Small intestine (tissue), 7 donors: ENCODE data around the gene GANC. TPM values are rescaled to one million over a fixed set of nuclear protein-coding genes. Genes with fewer than 3 reads are reported as not detected.
"Not testable (repeated sequence)": the region's sequence is repeated elsewhere in the genome, so short reads cannot be mapped to it uniquely, and the experiment has no call there.

Experiments
- DNase-seq, 2 donors: peaks; one replicate each; pipeline versions ENCODE4 v3.0.0 to v3.0.0-alpha.2; 2013
- FAIRE-seq: peaks from 2 replicates; lab custom pipeline; 2012; peaks lifted over from hg19 to GRCh38; lab: Jason Lieb, UNC
- H3K27ac ChIP-seq, 3 donors: one replicate each; pipeline ENCODE4 v1.5.1; 2013; ENCODE audit warnings: low read length in 2 of 3, mild to moderate bottlenecking in 2 of 3, control low read depth in 1 of 3, inconsistent platforms in 1 of 3, low read depth in 1 of 3, moderate library complexity in 1 of 3
- H3K27me3 ChIP-seq, 3 donors: one replicate each; pipeline ENCODE4 v1.6.1; 2013; ENCODE audit warnings: low read length in 3 of 3, inconsistent platforms in 1 of 3; ENCODE audit not compliant: control insufficient read depth in 3 of 3, insufficient read depth in 3 of 3
- H3K36me3 ChIP-seq, 3 donors: one replicate each; pipeline ENCODE4 v1.6.1; 2013; ENCODE audit warnings: low read length in 3 of 3, inconsistent platforms in 1 of 3, low read depth in 1 of 3, mild to moderate bottlenecking in 1 of 3, moderate library complexity in 1 of 3; ENCODE audit not compliant: control insufficient read depth in 3 of 3, insufficient read depth in 2 of 3
- H3K4me1 ChIP-seq, 3 donors: one replicate each; pipeline ENCODE4 v1.6.1; 2013; ENCODE audit warnings: low read length in 2 of 3, inconsistent platforms in 1 of 3, low read depth in 1 of 3, mild to moderate bottlenecking in 1 of 3, moderate library complexity in 1 of 3; ENCODE audit not compliant: control insufficient read depth in 3 of 3, insufficient read depth in 2 of 3
- H3K4me3 ChIP-seq, 3 donors: one replicate each; pipeline ENCODE4 v1.5.1; 2013; ENCODE audit warnings: low read length in 3 of 3, control low read depth in 1 of 3, inconsistent platforms in 1 of 3, low read depth in 1 of 3, mild to moderate bottlenecking in 1 of 3, moderate library complexity in 1 of 3
- H3K9me3 ChIP-seq, 2 donors: one replicate each; pipeline ENCODE4 v1.6.1; 2013; ENCODE audit warnings: low read depth in 1 of 2, low read length in 1 of 2; ENCODE audit not compliant: control insufficient read depth in 2 of 2, insufficient read depth in 1 of 2
- WGBS, 3 donors: extraction: QIAGEN DNeasy Blood & Tissue Kit; methylation state at CpG; one replicate each; pipeline ENCODE4 v1.1.7; 2013; 5-methylcytosine and 5-hydroxymethylcytosine counted together
- polyA plus RNA-seq, 4 donors: library from polyadenylated mRNA; stranded (reverse) in 3 of 4; unstranded in 1 of 4; fragments of 200-250 nt in 3 of 4; fragments of 120-200 nt in 1 of 4; gene quantifications; one replicate each; pipeline versions ENCODE4 v1.2.1 to v1.2.3, GENCODE V29; 2013
- donor health status: healthy with polysubstance abuse.
- donor health status: control.
- donor health status: control.
- donor health status: Bipolar disorder and iron deficiency.
- donor health status: healthy.

The GANC gene
- polyA plus RNA-seq, 4 donors = 5.1 to 25.8 (median 11.1) TPM

- not testable (repeated sequence) for DNase-seq, H3K9me3 ChIP-seq, H3K27me3 ChIP-seq, H3K4me1 ChIP-seq, H3K36me3 ChIP-seq, H3K4me3 ChIP-seq, H3K27ac ChIP-seq, FAIRE-seq
- 95 to 100% (median 97%) methylated on average over 3 of the region's 3 CpGs for WGBS, 3 donors
These were observed 64.1 kb downstream of the GANC start for GRCh38 chr15:42337104-42337503.

GRCh38 chr15:42338500-42338899, 65.5 kb downstream of the GANC start:
- peaks cover 0 to 2% of the 10 kb centered on the region in 2 donors for H3K9me3 ChIP-seq
- no peaks in the 10 kb centered on the region for H3K4me1 ChIP-seq
- no peak overlapping the region for H3K4me3 ChIP-seq
- peaks cover 0 to 10% (median 0%) of the 10 kb centered on the region in 3 donors for H3K36me3 ChIP-seq
- WGBS, 3 donors = 59 to 69% (median 67%) methylated on average over 2 of the region's 2 CpGs
- FAIRE-seq = no peak
- no peak for DNase-seq
- no peaks in the 10 kb centered on the region for H3K27me3 ChIP-seq
- H3K27ac ChIP-seq = no peak overlapping the region

- Histone ChIP-seq H3K9me3 (no peaks in the 10 kb centered on the region), H3K4me1 (no peaks in the 10 kb centered on the region), H3K27ac (no peak overlapping the region), H3K36me3 (peaks cover 0 to 18% (median 6%) of the 10 kb centered on the region in 3 donors), H3K4me3 (no peak overlapping the region), H3K27me3 (no peaks in the 10 kb centered on the region)
- WGBS, 3 donors = 90 to 94% (median 91%) methylated on average over 6 of the region's 6 CpGs
- FAIRE-seq = no peak
- DNase-seq = no peak
These were observed 70.7 kb downstream of the GANC start for GRCh38 chr15:42343596-42344232.

- H3K4me1 ChIP-seq = no peaks in the 10 kb centered on the region
- DNase-seq (no peak), FAIRE-seq (no peak)
- H3K27me3 ChIP-seq = no peaks in the 10 kb centered on the region
- no peak overlapping the region for H3K27ac ChIP-seq
- H3K36me3 ChIP-seq = peaks cover 0 to 16% (median 6%) of the 10 kb centered on the region in 3 donors
- WGBS, 3 donors = 72 to 83% (median 82%) methylated on average over 5 of the region's 5 CpGs
- H3K4me3 ChIP-seq = no peak overlapping the region
- no peaks in the 10 kb centered on the region for H3K9me3 ChIP-seq
These were observed 71.8 kb downstream of the GANC start for GRCh38 chr15:42344763-42345162.

- H3K27me3 ChIP-seq = no peaks in the 10 kb centered on the region
- H3K36me3 ChIP-seq = peaks cover 0 to 16% (median 6%) of the 10 kb centered on the region in 3 donors
- 92 to 97% (median 94%) methylated on average over 3 of the region's 3 CpGs for WGBS, 3 donors
- FAIRE-seq (no peak), DNase-seq (no peak)
- no peak overlapping the region for H3K4me3 ChIP-seq
- H3K4me1 ChIP-seq = no peaks in the 10 kb centered on the region
- no peak overlapping the region for H3K27ac ChIP-seq
- H3K9me3 ChIP-seq = no peaks in the 10 kb centered on the region
These were observed 72.5 kb downstream of the GANC start for GRCh38 chr15:42345504-42345903.

- no peaks in the 10 kb centered on the region for H3K27me3 ChIP-seq
- peaks cover 0 to 25% (median 10%) of the 10 kb centered on the region in 3 donors for H3K36me3 ChIP-seq
- FAIRE-seq (no peak), DNase-seq (no peak)
- 93 to 96% (median 94%) methylated on average over 5 of the region's 5 CpGs for WGBS, 3 donors
- H3K4me3 ChIP-seq = no peak overlapping the region
- no peaks in the 10 kb centered on the region for H3K9me3 ChIP-seq
- no peaks in the 10 kb centered on the region for H3K4me1 ChIP-seq
- no peak overlapping the region for H3K27ac ChIP-seq
These were observed 75.1 kb downstream of the GANC start for GRCh38 chr15:42348083-42348482.

GRCh38 chr15:42349186-42349585, 76.2 kb downstream of the GANC start:
- H3K27ac ChIP-seq = no peak overlapping the region
- H3K27me3 ChIP-seq = no peaks in the 10 kb centered on the region
- H3K36me3 ChIP-seq = peaks cover 0 to 19% (median 6%) of the 10 kb centered on the region in 3 donors
- no peaks in the 10 kb centered on the region for H3K9me3 ChIP-seq
- no peaks in the 10 kb centered on the region for H3K4me1 ChIP-seq
- no peak overlapping the region for H3K4me3 ChIP-seq
- FAIRE-seq = no peak
- WGBS, 3 donors = 82 to 96% (median 82%) methylated on average over 2 of the region's 2 CpGs
- no peak for DNase-seq

GRCh38 chr15:42352401-42352800, 79.4 kb downstream of the GANC start:
- Histone ChIP-seq H3K4me1 (no peaks in the 10 kb centered on the region), H3K9me3 (no peaks in the 10 kb centered on the region), H3K27me3 (no peaks in the 10 kb centered on the region), H3K4me3 (no peak overlapping the region), H3K36me3 (peaks cover 0 to 22% (median 12%) of the 10 kb centered on the region in 3 donors), H3K27ac (no peak overlapping the region)
- DNase-seq (no peak), FAIRE-seq (no peak)
- 96 to 97% (median 97%) methylated on average over 7 of the region's 7 CpGs for WGBS, 3 donors

GRCh38 chr15:42353061-42353460, 80.1 kb downstream of the GANC start:
- Histone ChIP-seq H3K27me3 (no peaks in the 10 kb centered on the region), H3K4me1 (no peaks in the 10 kb centered on the region), H3K36me3 (peaks cover 0 to 25% (median 12%) of the 10 kb centered on the region in 3 donors), H3K27ac (no peak overlapping the region), H3K4me3 (no peak overlapping the region), H3K9me3 (no peaks in the 10 kb centered on the region)
- no peak for DNase-seq
- WGBS, 3 donors = 89 to 96% (median 90%) methylated on average over 6 of the region's 6 CpGs
- no peak for FAIRE-seq
